ENCODE results near the gene VPS13C.
"Not testable (repeated sequence)": the region's sequence is repeated elsewhere in the genome, so short reads cannot be mapped to it uniquely, and the experiment has no call there.

The VPS13C gene

GRCh38 chr15:62021991-62022600 lies 38.2 kb downstream of the VPS13C start:
- H3K4me3 ChIP-seq (ENCODE audit: low read depth, low read length): no peak overlapping the region
- DNase-seq (ENCODE audit: low read depth): no peak
- 0 out of 2 replicates have a peak, but pooled peaks have one; percentile 20 for TF ChIP-seq CTCF (IDR thresholded peaks at IDR 0.05; ENCODE audit: control insufficient read depth, extremely low read depth, insufficient read depth)

- no peak for DNase-seq (ENCODE audit: low read depth)
- no peak overlapping the region for H3K4me3 ChIP-seq (ENCODE audit: low read depth, low read length)
- no peak for TF ChIP-seq CTCF (IDR thresholded peaks at IDR 0.05; ENCODE audit: control insufficient read depth, extremely low read depth, insufficient read depth)
These were observed 39.6 kb downstream of the VPS13C start for GRCh38 chr15:62020576-62021160.

GRCh38 chr15:62005354-62005753 lies 54.9 kb downstream of the VPS13C start:
- DNase-seq (ENCODE audit: low read depth); H3K4me3 ChIP-seq (ENCODE audit: low read depth, low read length): not testable (repeated sequence)

- no peak for DNase-seq (ENCODE audit: low read depth)
- no peak overlapping the region for H3K4me3 ChIP-seq (ENCODE audit: low read depth, low read length)
- no peak for TF ChIP-seq CTCF (IDR thresholded peaks at IDR 0.05; ENCODE audit: control insufficient read depth, extremely low read depth, insufficient read depth)
These were observed 62.5 kb downstream of the VPS13C start for GRCh38 chr15:61997786-61998185.

- DNase-seq (ENCODE audit: low read depth): no peak
- TF ChIP-seq CTCF (IDR thresholded peaks at IDR 0.05; ENCODE audit: control insufficient read depth, extremely low read depth, insufficient read depth): no peak
- H3K4me3 ChIP-seq (ENCODE audit: low read depth, low read length): no peak overlapping the region
These were observed 64.1 kb downstream of the VPS13C start for GRCh38 chr15:61996056-61996635.

GRCh38 chr15:61994216-61994615 lies 66.0 kb downstream of the VPS13C start:
- H3K4me3 ChIP-seq (ENCODE audit: low read depth, low read length): no peak overlapping the region
- no peak for DNase-seq (ENCODE audit: low read depth)
- no peak for TF ChIP-seq CTCF (IDR thresholded peaks at IDR 0.05; ENCODE audit: control insufficient read depth, extremely low read depth, insufficient read depth)

- H3K4me3 ChIP-seq (ENCODE audit: low read depth, low read length): no peak overlapping the region
- no peak for DNase-seq (ENCODE audit: low read depth)
- TF ChIP-seq CTCF (IDR thresholded peaks at IDR 0.05; ENCODE audit: control insufficient read depth, extremely low read depth, insufficient read depth): no peak
These were observed 67.7 kb downstream of the VPS13C start for GRCh38 chr15:61992518-61992917.
